M059J (cell line): ENCODE results near the gene USP54. TPM values are rescaled to one million over a fixed set of nuclear protein-coding genes. Genes with fewer than 3 reads are reported as not detected.
"Not testable (repeated sequence)": the region's sequence is repeated elsewhere in the genome, so short reads cannot be mapped to it uniquely, and the experiment has no call there.

Experiments
- DNase-seq: peaks from one replicate; pipeline ENCODE4 v3.0.0-alpha.2; 2012; ENCODE audit warnings: low read depth
- total RNA-seq: library from RNA; depleted of rRNA; stranded (reverse); fragments of >200 nt; shearing (Covaris generic); gene quantifications from 2 replicates; pipeline ENCODE4 v1.2.3, GENCODE V29; 2014; rRNA removed

Gene USP54, protein sequence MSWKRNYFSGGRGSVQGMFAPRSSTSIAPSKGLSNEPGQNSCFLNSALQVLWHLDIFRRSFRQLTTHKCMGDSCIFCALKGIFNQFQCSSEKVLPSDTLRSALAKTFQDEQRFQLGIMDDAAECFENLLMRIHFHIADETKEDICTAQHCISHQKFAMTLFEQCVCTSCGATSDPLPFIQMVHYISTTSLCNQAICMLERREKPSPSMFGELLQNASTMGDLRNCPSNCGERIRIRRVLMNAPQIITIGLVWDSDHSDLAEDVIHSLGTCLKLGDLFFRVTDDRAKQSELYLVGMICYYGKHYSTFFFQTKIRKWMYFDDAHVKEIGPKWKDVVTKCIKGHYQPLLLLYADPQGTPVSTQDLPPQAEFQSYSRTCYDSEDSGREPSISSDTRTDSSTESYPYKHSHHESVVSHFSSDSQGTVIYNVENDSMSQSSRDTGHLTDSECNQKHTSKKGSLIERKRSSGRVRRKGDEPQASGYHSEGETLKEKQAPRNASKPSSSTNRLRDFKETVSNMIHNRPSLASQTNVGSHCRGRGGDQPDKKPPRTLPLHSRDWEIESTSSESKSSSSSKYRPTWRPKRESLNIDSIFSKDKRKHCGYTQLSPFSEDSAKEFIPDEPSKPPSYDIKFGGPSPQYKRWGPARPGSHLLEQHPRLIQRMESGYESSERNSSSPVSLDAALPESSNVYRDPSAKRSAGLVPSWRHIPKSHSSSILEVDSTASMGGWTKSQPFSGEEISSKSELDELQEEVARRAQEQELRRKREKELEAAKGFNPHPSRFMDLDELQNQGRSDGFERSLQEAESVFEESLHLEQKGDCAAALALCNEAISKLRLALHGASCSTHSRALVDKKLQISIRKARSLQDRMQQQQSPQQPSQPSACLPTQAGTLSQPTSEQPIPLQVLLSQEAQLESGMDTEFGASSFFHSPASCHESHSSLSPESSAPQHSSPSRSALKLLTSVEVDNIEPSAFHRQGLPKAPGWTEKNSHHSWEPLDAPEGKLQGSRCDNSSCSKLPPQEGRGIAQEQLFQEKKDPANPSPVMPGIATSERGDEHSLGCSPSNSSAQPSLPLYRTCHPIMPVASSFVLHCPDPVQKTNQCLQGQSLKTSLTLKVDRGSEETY (N-terminal part only)
- 6.8 and 13.5 TPM in 2 replicates for total RNA-seq

DNA sequence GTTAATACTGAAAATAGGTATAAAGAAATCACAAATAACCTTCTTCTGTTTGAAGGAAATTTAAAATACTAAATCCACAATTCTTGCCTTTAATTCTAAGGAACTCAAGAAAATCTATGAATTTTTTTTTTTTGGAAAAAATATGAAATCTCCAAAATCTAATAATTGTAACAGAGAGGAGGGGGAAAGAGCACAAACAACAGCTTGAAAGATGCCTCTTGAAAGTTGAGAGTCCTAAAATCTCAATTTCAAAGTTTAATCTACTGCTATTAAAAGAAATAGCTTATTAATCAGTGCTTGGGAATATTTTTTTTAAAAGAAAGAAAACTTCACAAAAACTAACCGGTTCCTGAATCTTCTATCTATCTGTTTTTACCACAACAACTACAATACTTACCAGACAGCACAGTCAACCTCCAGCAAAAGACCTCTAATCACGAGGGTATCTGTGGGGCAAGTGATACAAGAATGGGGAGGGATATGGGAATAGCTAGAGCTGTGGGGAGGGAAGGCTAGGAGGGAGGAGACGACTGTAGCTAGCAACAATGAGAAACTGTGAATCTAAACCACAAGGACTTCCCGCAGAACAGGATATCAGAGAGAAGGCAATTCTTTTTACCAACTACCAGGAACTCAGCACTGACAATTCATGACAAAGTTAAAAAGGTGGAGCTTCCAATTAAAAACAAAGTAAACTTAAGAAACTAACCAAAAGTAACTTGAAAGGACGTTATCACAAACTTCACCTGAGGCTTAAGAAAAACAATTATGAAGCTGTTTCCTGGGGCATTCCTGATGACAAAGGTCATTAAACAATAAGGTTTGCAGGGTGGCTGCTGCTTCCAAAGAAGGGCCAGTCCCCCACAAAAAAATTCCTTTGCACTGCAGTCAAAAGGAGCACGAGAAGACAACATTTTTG, at the start of gene USP54:
USP54 (minus strand) TSS at position 462 of the 919 bp plus-strand sequence. CDS start 15,684 bp downstream, outside the sequence.
- DNase-seq: peak; percentile 84

DNA sequence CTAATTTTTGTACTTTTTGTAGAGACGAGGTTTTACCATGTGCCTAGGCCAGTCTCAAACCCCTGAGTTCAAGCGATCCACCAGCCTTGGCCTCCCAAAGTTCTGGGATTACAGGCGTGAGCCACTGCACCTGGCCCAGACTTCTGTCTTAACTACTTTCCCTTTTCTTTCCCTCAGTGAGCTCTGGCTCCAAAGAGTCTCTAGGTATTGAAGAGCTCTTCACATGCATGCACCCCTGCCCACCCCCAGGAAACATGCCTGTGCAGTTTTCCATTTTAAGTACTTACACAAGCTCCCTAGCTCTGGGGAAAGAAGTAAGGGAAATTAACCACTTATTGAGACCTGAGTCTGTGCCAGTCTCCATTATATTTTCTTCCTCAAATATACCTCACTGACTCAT, 48.1 kb upstream of the USP54 start:
- DNase-seq: no peak

DNA sequence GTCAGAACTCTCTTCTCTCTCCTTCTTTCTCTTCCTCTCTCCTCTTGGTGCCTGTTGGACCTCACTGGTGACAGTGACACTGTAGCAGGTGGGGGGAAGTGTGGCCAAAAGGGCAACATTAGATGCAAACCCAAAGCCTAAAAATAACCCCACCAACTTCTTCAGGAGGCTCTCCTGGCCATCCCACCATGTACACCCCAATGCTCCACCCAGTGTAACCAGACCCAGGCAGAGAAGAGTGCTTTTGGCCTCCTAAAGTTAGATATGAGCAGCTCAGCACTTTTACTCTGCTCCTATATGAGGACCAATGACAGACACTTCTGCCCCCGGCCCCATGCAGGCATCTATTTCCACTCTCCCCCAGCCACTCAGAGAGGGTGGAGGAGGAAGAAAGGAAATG, 44.6 kb upstream of the USP54 start:
- no peak for DNase-seq

DNA sequence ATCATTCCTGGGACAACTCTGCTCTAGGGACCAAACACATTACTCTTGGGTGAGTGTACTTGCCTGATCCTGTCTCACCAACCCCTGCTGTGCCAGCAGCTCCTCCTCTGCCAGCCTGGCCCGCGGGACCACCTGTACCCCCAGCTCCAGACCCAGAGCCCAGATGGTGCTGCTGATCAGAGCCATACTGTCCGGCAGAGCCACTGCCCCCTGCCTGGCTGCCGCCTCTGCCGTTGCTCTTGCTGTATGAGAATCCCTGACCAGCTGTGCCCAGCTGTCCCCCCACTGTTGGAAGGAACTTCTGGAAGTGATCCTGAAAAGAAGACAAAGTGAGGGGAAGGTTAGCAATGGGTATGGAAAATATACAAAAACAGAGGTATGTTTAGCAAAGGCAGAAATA, 43.3 kb upstream of the USP54 start:
- DNase-seq: no peak

DNA sequence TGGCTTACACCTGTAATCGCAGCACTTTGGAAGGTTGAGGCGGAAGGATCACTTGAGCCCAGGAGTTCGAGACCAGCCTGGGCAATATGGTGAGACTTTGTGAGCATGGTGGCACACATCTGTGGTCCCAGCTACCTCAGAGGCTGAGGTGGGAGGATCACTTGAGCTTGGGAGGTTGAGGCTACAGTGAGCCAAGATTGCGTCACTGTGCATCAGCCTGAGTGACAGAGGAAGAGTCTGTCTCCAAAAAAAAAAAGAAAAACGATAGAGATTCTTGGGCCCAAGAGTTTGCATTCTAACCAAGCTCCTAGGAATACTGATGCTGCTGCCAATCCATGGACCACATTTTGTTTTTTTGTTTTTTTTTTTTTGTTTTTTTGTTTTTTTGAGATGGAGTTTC, 38.0 kb upstream of the USP54 start:
- DNase-seq: no peak

DNA sequence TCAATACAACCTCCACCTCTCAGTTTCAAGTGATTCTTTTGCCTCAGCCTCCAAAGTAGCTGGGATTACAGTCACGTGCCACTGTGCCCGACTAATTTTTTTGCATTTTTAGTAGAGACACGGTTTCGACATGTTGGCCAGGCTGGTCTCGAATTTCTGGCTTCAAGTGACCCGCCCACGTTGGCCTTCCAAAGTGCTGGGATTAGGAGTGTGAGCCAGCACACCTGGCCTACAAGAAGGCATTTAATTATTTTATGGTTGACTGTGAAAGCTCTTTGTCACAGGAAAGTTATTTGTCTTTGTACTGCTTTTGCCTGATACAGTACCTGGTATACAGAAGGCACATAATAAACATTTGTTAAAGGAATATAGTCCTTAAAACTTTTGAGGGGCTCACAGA, 37.3 kb upstream of the USP54 start:
- DNase-seq: no peak

DNA sequence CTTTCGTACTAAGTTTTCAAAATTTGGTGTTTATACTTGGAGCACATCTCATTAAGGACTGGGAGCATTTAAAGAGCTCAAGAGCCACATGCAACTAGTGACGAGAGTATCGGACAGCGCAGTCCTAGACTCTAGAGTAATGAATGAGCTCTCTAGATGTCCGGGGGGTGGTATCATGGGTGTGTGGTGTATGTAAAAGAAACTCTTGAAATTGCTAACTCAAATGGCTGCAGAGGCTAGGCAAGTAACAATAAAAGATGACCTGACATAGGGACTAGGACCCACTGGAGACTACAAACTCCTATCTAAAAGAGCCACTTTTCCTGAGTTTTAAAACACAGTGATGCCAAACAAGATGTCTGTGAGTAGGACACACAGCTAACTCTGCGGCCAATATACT, 36.2 kb upstream of the USP54 start:
- no peak for DNase-seq

DNA sequence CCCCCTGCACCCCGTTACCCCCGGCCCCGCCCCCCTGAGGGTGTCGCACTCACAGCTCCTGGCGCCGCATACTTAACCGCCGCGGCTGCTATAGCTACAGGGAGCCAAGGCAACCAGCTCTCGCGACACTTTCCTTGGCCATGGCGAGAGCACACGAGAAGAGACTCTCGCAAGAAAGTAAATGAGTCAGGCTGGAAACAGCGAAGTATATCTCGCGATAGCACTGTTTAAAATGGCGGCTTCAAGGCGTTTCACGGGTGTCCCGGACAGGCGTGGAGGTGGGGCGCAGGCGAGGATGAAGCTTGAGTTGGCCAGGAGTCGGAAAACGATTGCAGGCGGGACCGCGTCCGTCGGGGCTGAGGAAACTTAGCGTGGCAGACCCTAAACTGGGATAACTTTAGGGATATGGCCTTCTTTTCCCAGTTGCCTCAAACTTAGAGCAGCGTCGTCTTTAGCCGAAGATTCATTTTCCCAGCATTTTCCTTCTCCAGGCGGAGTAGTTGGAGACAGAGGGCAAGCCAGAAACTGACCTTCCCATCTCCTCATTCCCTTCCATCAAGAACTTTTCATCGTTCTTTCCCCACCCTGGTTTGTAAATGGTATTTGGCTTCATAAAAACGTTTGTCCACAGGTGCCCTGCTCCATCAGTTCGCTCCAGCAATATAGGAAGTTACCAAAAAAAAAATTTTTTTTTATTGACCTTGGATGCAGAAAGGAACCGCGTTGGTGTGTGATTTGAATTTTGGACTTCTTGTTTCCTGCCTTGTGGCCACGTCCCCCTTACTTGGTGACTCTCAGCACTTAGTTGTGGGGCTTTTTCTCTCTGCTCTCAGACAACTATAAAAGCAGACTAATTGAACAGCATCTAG, 35.0 kb upstream of the USP54 start:
- peak; percentile 98 for DNase-seq

DNA sequence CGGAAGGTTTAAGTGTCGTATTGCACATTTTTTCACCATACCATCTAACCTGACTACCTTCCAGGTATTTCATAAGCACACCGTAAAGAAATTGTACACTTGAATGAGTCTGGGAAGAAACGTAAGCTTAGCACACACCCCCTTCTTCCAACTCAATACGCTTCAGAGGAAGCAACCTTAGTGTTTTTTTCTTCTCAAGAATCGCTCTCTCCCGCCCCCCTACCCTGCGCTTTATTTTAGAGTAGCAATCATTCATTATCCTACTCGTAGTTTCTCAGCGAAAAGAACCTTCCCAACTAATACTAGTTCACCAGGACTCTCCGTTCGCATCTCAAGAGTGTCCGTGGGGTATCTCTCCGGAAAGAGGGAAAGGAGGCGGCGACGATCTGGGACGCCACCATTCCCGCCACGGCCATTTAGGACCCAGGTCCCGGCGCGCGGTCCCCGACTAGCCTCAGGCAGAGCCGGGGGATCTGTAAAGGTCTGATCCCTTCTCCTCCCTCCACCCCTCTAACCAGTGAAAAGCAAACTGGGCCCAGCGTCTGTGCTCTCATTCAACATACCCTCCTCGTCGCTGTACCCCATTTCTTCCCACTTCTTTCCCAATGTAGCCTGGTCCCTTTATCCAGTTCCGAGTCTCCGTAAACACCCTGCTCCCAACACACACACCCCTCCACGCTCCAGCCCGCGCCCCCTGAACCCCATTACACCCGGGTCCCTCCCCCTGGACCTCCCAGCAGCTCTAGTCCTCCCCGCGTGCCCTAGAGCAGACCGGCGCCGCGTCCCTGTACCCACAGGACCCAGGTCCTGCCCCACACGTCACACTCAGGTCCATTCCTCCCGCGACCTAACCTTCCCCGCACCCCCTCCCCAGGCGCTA, 34.1 kb upstream of the USP54 start:
- DNase-seq: peak; percentile 59

DNA sequence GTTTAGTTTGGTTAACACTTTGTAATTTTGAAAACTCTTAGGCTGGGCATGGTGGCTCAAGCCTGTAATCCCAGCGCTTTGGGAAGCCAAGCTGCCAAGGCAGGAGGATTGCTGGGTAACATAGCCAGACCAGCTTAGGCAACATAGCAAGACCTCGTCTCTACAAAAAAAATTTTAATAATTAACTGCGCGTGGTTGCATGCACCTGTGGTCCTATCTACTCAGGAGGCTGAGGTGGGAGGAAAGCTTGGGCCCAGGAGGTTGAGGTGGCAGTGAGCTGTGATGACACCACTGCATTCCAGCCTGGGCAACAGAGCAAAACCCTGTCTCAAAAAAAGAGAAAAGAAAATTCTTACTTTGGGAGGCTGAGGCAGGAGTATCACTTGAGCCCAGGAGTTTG, 31.9 kb upstream of the USP54 start:
- no peak for DNase-seq

DNA sequence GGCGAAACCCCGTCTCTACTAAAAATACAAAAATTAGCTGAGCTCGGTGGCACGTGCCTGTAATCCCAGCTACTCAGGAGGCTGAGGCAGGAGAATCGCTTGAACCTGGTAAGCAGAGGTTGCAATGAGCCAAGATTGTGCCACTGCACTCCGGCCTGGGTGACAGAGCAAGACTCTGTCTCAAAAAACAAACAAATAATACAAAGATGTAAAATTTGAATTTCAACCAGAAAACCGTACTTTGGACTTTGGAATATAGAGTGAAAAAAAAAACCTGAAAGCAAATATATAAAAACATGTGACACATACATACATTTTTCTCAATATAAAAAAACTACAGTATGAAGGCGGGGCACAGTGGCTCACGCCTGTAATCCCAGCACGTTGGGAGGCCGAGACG, 29.8 kb upstream of the USP54 start:
- DNase-seq: not testable (repeated sequence)

DNA sequence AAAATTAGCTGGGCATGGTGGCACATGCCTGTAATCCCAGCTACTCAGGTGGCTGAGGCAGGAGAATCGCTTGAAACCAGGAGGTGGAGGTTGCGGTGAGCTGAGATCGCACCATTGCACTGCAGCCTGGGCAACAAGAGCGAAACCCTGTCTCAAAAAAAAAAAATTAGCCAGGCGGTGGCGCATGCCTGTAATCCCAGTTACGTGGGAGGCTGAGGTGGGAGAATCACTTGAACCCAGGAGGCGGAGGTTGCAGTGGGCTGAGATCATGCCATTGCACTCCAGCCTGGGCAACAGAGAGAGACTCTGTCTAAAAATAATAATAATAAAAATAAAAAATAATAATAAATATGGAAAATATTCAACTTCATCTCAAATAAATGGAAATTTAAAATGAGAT, 26.0 kb upstream of the USP54 start:
- not testable (repeated sequence) for DNase-seq

DNA sequence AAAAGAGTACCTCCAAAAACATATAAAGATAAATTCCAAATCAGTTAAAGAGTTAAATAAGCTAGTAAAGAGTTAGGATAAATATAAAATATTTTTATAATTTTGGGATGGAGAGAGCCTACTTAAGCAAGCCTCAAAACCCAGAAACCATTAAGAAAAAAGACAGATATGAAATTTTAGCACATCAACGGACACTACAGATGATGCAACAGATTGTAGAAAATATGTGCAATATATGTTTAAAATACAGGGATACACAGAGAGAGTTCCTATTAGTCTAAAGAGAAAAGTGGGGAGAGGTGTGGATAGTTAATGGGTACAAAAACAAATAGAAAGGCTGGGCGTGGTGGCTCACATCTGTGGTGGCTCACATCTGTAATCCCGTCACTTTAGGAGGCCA, 23.6 kb upstream of the USP54 start:
- no peak for DNase-seq

DNA sequence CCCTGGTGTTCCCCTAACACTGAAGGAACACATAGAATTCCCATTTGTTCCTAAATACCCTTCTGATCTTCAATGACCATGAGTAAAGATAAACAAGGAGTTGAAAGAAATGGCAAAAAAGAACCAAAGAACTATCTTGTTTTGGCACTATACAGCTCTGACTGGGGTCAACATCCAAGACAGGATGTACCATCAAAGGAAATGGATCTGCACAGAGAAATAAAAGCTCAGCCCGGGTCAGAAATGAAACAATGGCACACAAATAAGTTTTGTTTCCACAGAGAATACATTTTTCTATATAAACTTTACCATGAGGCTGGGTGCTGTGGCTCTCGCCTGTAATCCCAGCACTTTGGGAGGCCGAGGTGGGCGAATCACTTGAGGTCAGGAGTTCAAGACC, 18.0 kb upstream of the USP54 start:
- no peak for DNase-seq

DNA sequence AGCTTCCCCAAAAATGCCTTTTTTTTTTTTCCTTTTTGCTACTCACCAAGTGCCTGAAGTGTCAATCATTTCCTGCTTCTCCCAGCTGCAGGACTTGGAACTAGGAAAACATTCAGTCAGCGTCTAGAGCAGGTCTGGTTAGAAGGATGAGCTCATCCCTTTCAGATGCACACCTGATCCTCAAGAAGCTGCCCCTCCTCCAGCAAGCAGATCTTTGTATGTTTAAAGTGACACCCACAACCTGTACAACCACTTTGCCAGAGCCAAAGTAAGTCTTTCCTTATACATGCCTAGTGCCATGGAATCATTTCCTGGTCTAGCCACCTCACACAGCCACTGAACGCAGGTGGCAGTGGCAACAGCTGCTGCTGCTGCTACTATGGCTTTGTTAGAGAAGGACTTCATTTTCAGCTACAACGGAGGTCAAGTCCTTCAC, 10.4 kb upstream of the USP54 start:
- peak; percentile 47 for DNase-seq

DNA sequence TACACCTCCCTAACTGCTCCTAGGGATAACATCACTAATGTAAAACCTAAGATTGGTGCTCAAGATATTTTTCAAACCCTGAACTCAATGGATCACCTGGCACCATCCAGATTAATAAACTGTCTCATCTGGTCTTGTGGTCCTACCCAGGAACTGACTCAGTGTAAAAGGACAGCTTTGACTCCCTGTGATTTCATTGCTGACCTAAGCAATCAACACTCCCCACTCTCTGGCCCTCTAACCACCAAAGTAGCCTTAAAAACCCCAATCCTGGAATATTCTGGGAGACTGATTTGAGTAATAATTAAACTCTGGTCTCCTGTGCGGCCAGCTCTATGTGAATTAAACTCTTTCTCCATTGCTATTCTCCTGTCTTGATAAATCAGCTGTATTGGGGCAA, 6.2 kb upstream of the USP54 start:
- peak; percentile 59 for DNase-seq

DNA sequence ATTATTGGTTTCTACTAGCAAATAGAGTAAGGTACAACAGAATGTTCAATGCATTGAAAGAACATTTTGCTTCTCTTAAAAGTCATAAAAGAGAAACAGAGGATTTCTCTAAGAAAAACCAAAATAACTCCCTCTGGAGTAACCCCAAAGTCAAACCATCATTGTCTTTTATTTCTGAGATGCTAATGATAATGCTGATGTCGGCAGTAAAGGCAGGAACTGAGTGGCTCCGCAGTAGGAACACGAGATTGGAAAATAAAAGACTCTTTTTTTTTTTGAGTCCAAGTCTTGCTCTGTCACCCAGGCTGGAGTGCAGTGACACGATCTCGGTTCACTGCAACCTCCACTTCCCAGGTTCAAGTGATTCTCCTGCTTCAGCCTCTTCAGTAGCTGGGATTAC, 2.7 kb upstream of the USP54 start:
- no peak for DNase-seq

DNA sequence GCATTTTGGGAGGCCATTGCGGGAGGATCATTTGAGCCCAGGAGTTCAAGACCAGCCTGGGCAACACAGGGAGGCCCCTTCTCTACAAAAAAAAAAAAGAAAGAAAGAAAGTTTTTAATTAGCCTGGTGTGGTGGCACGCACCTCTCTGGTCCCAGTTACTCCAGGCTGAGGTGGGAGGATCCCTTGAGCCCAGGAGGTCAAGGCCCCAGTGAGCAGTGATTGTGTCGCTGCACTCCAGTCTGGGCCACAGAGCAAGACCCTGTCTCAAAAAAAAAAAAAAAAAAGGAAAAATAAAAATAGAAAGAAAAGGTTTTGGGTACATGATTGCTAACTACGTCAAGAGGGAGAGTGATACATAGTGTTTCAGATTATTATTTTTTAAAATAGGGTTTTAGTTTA, 2.0 kb upstream of the USP54 start:
- DNase-seq: no peak
